Stimulated activated naive CD8-positive, alpha-beta T cell treated with anti-CD3 and anti-CD28 coated beads, Interleukin-15, amount 100 ng/mL, for 72 hours (primary cell): Measurements from ENCODE around the gene SMAD7.

Experiments used
- ATAC-seq: fragments of 150-1000 bp; cut with Tn5 transposase; 2 replicates; pipeline ENCODE4 v1.10.0; 2021; ENCODE audit warnings: mild to moderate bottlenecking, moderate library complexity
- DNase-seq, 2 donors: peaks; one replicate each; pipeline ENCODE4 v3.0.0; 2021 to 2022
- H3K27ac Mint-ChIP-seq, 2 donors: one replicate each; pipeline ENCODE4 v1.8.0; 2022; ENCODE audit warnings: mild to moderate bottlenecking in 2 of 2, mixed read lengths in 2 of 2, moderate library complexity in 2 of 2
- H3K27me3 Mint-ChIP-seq: one replicate; pipeline ENCODE4 v1.8.0; 2022; ENCODE audit warnings: mixed read lengths
- H3K4me1 Mint-ChIP-seq: one replicate; pipeline ENCODE4 v1.8.0; 2022; ENCODE audit warnings: mild to moderate bottlenecking, mixed read lengths
- H3K4me3 Mint-ChIP-seq, 2 donors: one replicate each; pipeline ENCODE4 v1.8.0; 2022; ENCODE audit warnings: mild to moderate bottlenecking in 2 of 2, mixed read lengths in 2 of 2, moderate library complexity in 1 of 2
- H3K9me3 Mint-ChIP-seq, 2 donors: one replicate each; pipeline ENCODE4 v1.8.0; 2022; ENCODE audit warnings: mixed read lengths in 2 of 2

Gene SMAD7

GRCh38 chr18:48922801-48923730, 27.7 kb downstream of the SMAD7 start:
- H3K9me3 Mint-ChIP-seq = no peaks in the 10 kb centered on the region
- H3K4me3 Mint-ChIP-seq = peak overlapping the region; percentile 76 to 90
- H3K4me1 Mint-ChIP-seq = peaks cover 83% of the 10 kb centered on the region
- ATAC-seq (no peak), DNase-seq (no peak)
- H3K27me3 Mint-ChIP-seq = no peaks in the 10 kb centered on the region
- peak overlapping the region; percentile 91 to 96 for H3K27ac Mint-ChIP-seq

- Mint-ChIP-seq H3K4me1 (peaks cover 81% of the 10 kb centered on the region), H3K27ac (no peak overlapping the region), H3K9me3 (no peaks in the 10 kb centered on the region), H3K27me3 (no peaks in the 10 kb centered on the region), H3K4me3 (peak overlapping the region; percentile 76 to 90)
- ATAC-seq = no peak
- DNase-seq = no peak
Measured at GRCh38 chr18:48922226-48922800, 28.5 kb downstream of the SMAD7 start.

- no peak overlapping the region for H3K4me3 Mint-ChIP-seq
- H3K27ac Mint-ChIP-seq = peak overlapping the region in 1 of 2 donors; percentile 75
- no peaks in the 10 kb centered on the region for H3K27me3 Mint-ChIP-seq
- ATAC-seq (no peak), DNase-seq (no peak)
- H3K4me1 Mint-ChIP-seq = peaks cover 74% of the 10 kb centered on the region
- H3K9me3 Mint-ChIP-seq = no peaks in the 10 kb centered on the region
Measured at GRCh38 chr18:48921305-48922225, 29.2 kb downstream of the SMAD7 start.

GRCh38 chr18:48920408-48921038, 30.2 kb downstream of the SMAD7 start:
- Mint-ChIP-seq H3K9me3 (no peaks in the 10 kb centered on the region), H3K4me3 (no peak overlapping the region), H3K27ac (no peak overlapping the region), H3K27me3 (no peaks in the 10 kb centered on the region), H3K4me1 (peaks cover 63% of the 10 kb centered on the region)
- DNase-seq (no peak), ATAC-seq (no peak)

- Mint-ChIP-seq H3K4me1 (peaks cover 55% of the 10 kb centered on the region), H3K27ac (no peak overlapping the region), H3K27me3 (no peaks in the 10 kb centered on the region), H3K4me3 (no peak overlapping the region), H3K9me3 (no peaks in the 10 kb centered on the region)
- no peak for ATAC-seq
- DNase-seq = no peak
Measured at GRCh38 chr18:48919547-48919946, 31.2 kb downstream of the SMAD7 start.

- H3K9me3 Mint-ChIP-seq = no peaks in the 10 kb centered on the region
Measured at GRCh38 chr18:48918660-48919456, 31.9 kb downstream of the SMAD7 start.

GRCh38 chr18:48917579-48918517, 32.9 kb downstream of the SMAD7 start:
- Mint-ChIP-seq H3K4me3 (no peak overlapping the region), H3K27ac (peak overlapping the region in 1 of 2 donors; percentile 81), H3K4me1 (peaks cover 50% of the 10 kb centered on the region), H3K27me3 (no peaks in the 10 kb centered on the region), H3K9me3 (no peaks in the 10 kb centered on the region)
- DNase-seq (no peak), ATAC-seq (no peak)

More at GRCh38 chr18:48918660-48919456, 31.9 kb downstream of the SMAD7 start:
- Mint-ChIP-seq H3K4me1 (peaks cover 50% of the 10 kb centered on the region), H3K27me3 (no peaks in the 10 kb centered on the region), H3K4me3 (no peak overlapping the region), H3K27ac (no peak overlapping the region)
- no peak for ATAC-seq
- no peak for DNase-seq

- no peak for DNase-seq
- no peak overlapping the region for H3K27ac Mint-ChIP-seq
- no peaks in the 10 kb centered on the region for H3K27me3 Mint-ChIP-seq
- H3K9me3 Mint-ChIP-seq = no peaks in the 10 kb centered on the region
- no peak overlapping the region for H3K4me3 Mint-ChIP-seq
- ATAC-seq = no peak
- H3K4me1 Mint-ChIP-seq = peaks cover 34% of the 10 kb centered on the region
Measured at GRCh38 chr18:48915626-48916425, 34.9 kb downstream of the SMAD7 start.

- H3K27ac Mint-ChIP-seq = no peak overlapping the region
- H3K4me3 Mint-ChIP-seq = no peak overlapping the region
- no peak for ATAC-seq
- no peak for DNase-seq
- H3K27me3 Mint-ChIP-seq = no peaks in the 10 kb centered on the region
- peaks cover 35% of the 10 kb centered on the region for H3K4me1 Mint-ChIP-seq
- H3K9me3 Mint-ChIP-seq = no peaks in the 10 kb centered on the region
Measured at GRCh38 chr18:48914581-48915251, 36.0 kb downstream of the SMAD7 start.

GRCh38 chr18:48913775-48914174, 37.0 kb downstream of the SMAD7 start:
- Mint-ChIP-seq H3K4me1 (peaks cover 39% of the 10 kb centered on the region), H3K27me3 (no peaks in the 10 kb centered on the region), H3K27ac (no peak overlapping the region), H3K4me3 (no peak overlapping the region), H3K9me3 (no peaks in the 10 kb centered on the region)
- ATAC-seq (no peak), DNase-seq (no peak)

GRCh38 chr18:48913201-48913600, 37.6 kb downstream of the SMAD7 start:
- Mint-ChIP-seq H3K4me3 (no peak overlapping the region), H3K27me3 (no peaks in the 10 kb centered on the region), H3K4me1 (peaks cover 39% of the 10 kb centered on the region), H3K27ac (no peak overlapping the region), H3K9me3 (no peaks in the 10 kb centered on the region)
- DNase-seq (peak; percentile 37 to 55), ATAC-seq (peak; percentile 85)

- ATAC-seq (no peak), DNase-seq (no peak)
- no peak overlapping the region for H3K4me3 Mint-ChIP-seq
- H3K4me1 Mint-ChIP-seq = peaks cover 34% of the 10 kb centered on the region
- no peak overlapping the region for H3K27ac Mint-ChIP-seq
- no peaks in the 10 kb centered on the region for H3K9me3 Mint-ChIP-seq
- H3K27me3 Mint-ChIP-seq = no peaks in the 10 kb centered on the region
Measured at GRCh38 chr18:48910972-48911545, 39.7 kb downstream of the SMAD7 start.
